ENCODE measurements around the gene STRADA. TPM values are rescaled to one million over a fixed set of nuclear protein-coding genes. Genes with fewer than 3 reads are reported as not detected.

STRADA gene
- total and polyA plus RNA-seq, 2 donors (not counting 3 experiments of a cell fraction or from before 2014, with no cell fraction given): 47.0 to 53.6 TPM

DNA sequence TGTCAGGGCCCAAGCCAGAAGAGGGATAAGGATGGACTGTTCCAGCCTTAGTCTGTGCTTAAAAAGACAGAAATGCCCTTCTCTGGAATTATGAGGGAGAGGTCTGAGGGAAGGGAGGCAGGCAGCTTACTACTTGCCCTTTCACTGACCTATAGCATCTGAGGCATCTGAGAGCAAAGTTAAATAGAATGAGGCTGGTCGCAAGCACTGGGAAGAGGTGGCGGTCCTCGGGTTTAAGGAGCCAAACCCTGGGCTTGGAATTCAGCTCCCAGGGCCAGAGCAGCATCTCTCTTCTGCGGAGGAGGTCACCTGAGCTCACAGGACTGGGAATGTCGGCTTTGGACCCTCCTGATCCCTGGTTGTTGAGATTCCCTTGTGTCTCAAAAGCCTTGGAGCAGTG, 38.6 kb downstream of the STRADA start:
- intact Hi-C loops (cut with micrococcal nuclease): no loop called here
- no TSS peak for BruUV-seq (replicated peaks)
- peaks cover 0 to 8% of the 10 kb centered on the region in 2 experiments for H3K36me3 ChIP-seq (ENCODE audit: control insufficient read depth in 2 of 2, extremely low read depth in 1 of 2, insufficient read depth in 2 of 2, low read length in 2 of 2)

More for the DNA sequence above, 38.6 kb downstream of the STRADA start:
- Histone ChIP-seq H3K4me2 (ENCODE audit: insufficient read depth, low read length) (no peak overlapping the region), H3K27ac (ENCODE audit: insufficient read depth, low read depth, low read length) (no peak overlapping the region), H2AFZ (ENCODE audit: low read depth, low read length) (no peak overlapping the region), H3K79me2 (ENCODE audit: control insufficient read depth, insufficient read depth, low read length) (peaks cover 9% of the 10 kb centered on the region), H3K27me3 (ENCODE audit: control insufficient read depth in 2 of 2, insufficient read depth in 2 of 2, low read length in 2 of 2) (no peaks in the 10 kb centered on the region), H4K20me1 (replicated peaks; ENCODE audit: control insufficient read depth, extremely low read depth, insufficient read depth, low read length) (no peaks in the 10 kb centered on the region), H3K4me1 (ENCODE audit: control insufficient read depth, extremely low read depth, insufficient read depth, low read length) (peaks cover 22% of the 10 kb centered on the region), H3K9me1 (replicated peaks; ENCODE audit: control insufficient read depth, extremely low read depth, insufficient read depth, low read length) (no peaks in the 10 kb centered on the region), H3K9me3 (replicated peaks; ENCODE audit: control insufficient read depth, insufficient read depth, low read length) (no peaks in the 10 kb centered on the region), H3K9ac (replicated peaks; ENCODE audit: extremely low read depth, insufficient read depth, low read length) (no peak overlapping the region), H3K4me3 (replicated peaks in 1 of 3; ENCODE audit: insufficient read depth in 1 of 3, low read depth in 1 of 3, low read length in 3 of 3) (no peak overlapping the region)
- ChIA-PET CTCF (interaction anchor here (1.4 kb wide), 1 partner anchor 277 kb away, joined by 3 read pairs; no protein-coding TSS in a partner anchor), POLR2A (no interaction called here)
- FAIRE-seq (no peak), DNase-seq (ENCODE audit: low read depth, low spot score) (no peak)
- TF ChIP-seq POLR2AphosphoS5 (IDR thresholded peaks at IDR 0.05; ENCODE audit: insufficient read depth, low read depth, low read length) (no peak), MYC (IDR thresholded peaks at IDR 0.05; ENCODE audit: low read depth, low read length) (no peak), JUN (IDR thresholded peaks at IDR 0.05; ENCODE audit: borderline replicate concordance, insufficient read depth, insufficient read length, low read depth) (no peak), FOS (IDR thresholded peaks at IDR 0.05; ENCODE audit: borderline replicate concordance, insufficient read depth, low read length) (no peak), GATA2 (IDR thresholded peaks at IDR 0.05; ENCODE audit: insufficient read depth, insufficient read length, low read depth, low read length) (no peak), CTCF (IDR thresholded peaks at IDR 0.05; ENCODE audit: extremely low read depth in 1 of 2, insufficient read depth in 1 of 2, low read depth in 1 of 2, low read length in 2 of 2) (no peak), POLR2A (IDR thresholded peaks at IDR 0.05; ENCODE audit: low read depth, low read length) (no peak), EZH2 (IDR thresholded peaks at IDR 0.05; ENCODE audit: borderline replicate concordance, low read depth, low read length, severe bottlenecking) (no peak)
- TF ChIP-seq, protein P1, sequence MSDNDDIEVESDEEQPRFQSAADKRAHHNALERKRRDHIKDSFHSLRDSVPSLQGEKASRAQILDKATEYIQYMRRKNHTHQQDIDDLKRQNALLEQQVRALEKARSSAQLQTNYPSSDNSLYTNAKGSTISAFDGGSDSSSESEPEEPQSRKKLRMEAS (IDR thresholded peaks at IDR 0.05; ENCODE audit: insufficient read depth, insufficient read length): no peak
- dilution Hi-C loops (cut with MboI; ENCODE audit: extremely low pct_ligation_motif_present, low sequenced_read_pairs): no loop called here

Data from endothelial cell of umbilical vein (primary cell).